Measurements from ENCODE around the gene SND1. TPM values are rescaled to one million over a fixed set of nuclear protein-coding genes. Genes with fewer than 3 reads are reported as not detected.

The SND1 gene
- total RNA-seq, 1 experiment from 2014 or later: 274 TPM

DNA sequence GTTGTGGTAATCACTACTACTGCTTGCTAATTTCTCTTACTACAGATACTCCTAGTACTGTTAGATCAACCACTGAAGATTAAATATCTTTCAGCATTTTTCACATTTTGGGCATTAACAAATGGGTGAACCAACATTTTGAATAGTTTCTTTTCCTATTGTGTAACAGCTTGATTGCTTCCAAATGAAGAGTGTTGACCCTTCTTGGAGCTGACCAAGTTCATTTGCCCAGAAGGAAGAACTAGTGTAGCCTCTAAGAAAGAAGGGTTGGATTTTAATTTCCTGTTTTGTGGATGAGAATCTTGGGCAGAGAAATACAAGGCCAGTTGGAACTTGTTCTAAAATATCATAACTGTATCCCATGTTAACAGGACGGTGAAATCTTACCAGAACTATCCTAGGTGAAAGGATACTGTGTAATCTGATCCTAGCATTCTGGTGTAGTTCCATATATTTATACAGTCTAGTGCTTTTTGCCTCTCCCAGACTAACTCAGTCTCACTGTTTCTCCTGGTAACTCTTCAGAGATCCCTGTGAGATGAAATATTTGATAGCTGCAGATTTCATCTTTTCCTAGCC, 37.3 kb downstream of the SND1 start:
- no TSS peak for BruUV-seq (replicated peaks)
- peaks cover 7% of the 10 kb centered on the region for H3K4me1 Mint-ChIP-seq (ENCODE audit: low read depth, unreplicated experiment)
- no peak overlapping the region for H3K27ac Mint-ChIP-seq (ENCODE audit: unreplicated experiment)
- Histone ChIP-seq H3K4me1 (peaks cover 8% of the 10 kb centered on the region; the same call in 1 of the 2 replicates), H3K27me3 (replicated peaks; ENCODE audit: control insufficient read depth, insufficient read depth, low read length) (no peaks in the 10 kb centered on the region), H3K36me3 (ENCODE audit: control insufficient read depth, insufficient read depth, low read length) (peaks cover 2% of the 10 kb centered on the region; the same call in 1 of the 2 replicates), H3K4me3 (ENCODE audit: low read depth, low read length) (no peak overlapping the region), H3K9me3 (no peaks in the 10 kb centered on the region)
- H3K36me3 Mint-ChIP-seq (ENCODE audit: insufficient read depth, unreplicated experiment): peaks cover 66% of the 10 kb centered on the region
- ChIA-PET CTCF (no interaction called here), POLR2A (no interaction called here)
- DNase-seq: no peak
- H3K9me3 Mint-ChIP-seq (ENCODE audit: unreplicated experiment): no peaks in the 10 kb centered on the region
- H3K27me3 Mint-ChIP-seq (ENCODE audit: insufficient read depth, unreplicated experiment): no peaks in the 10 kb centered on the region
- no peak for TF ChIP-seq CTCF (IDR thresholded peaks at IDR 0.05; ENCODE audit: insufficient read depth in 1 of 2, low read depth in 1 of 2, low read length in 1 of 2, severe bottlenecking in 1 of 2, unreplicated experiment in 1 of 2)
- H3K4me3 Mint-ChIP-seq (ENCODE audit: unreplicated experiment): no peak overlapping the region
- intact Hi-C loops (cut with micrococcal nuclease; ENCODE audit: unreplicated experiment): no loop called here

- no peaks in the 10 kb centered on the region for H3K4me1 ChIP-seq
- H3K27me3 ChIP-seq (replicated peaks; ENCODE audit: control insufficient read depth, insufficient read depth, low read length): no peaks in the 10 kb centered on the region
- TF ChIP-seq CTCF (IDR thresholded peaks at IDR 0.05; ENCODE audit: insufficient read depth in 1 of 2, low read depth in 1 of 2, low read length in 1 of 2, severe bottlenecking in 1 of 2, unreplicated experiment in 1 of 2): no peak
- H3K4me3 Mint-ChIP-seq (ENCODE audit: unreplicated experiment): no peak overlapping the region
- H3K4me1 Mint-ChIP-seq (ENCODE audit: low read depth, unreplicated experiment): no peaks in the 10 kb centered on the region
- no peaks in the 10 kb centered on the region for H3K9me3 ChIP-seq
- no TSS peak for BruUV-seq (replicated peaks)
- no peak for DNase-seq
- H3K27me3 Mint-ChIP-seq (ENCODE audit: insufficient read depth, unreplicated experiment): no peaks in the 10 kb centered on the region
- no peak overlapping the region for H3K27ac Mint-ChIP-seq (ENCODE audit: unreplicated experiment)
- H3K4me3 ChIP-seq (ENCODE audit: low read depth, low read length): no peak overlapping the region
- intact Hi-C loops (cut with micrococcal nuclease; ENCODE audit: unreplicated experiment): no loop called here
- ChIA-PET CTCF (no interaction called here), POLR2A (no interaction called here)
- H3K36me3 ChIP-seq (ENCODE audit: control insufficient read depth, insufficient read depth, low read length): peaks cover 4% of the 10 kb centered on the region; the same call in 1 of the 2 replicates
- H3K9me3 Mint-ChIP-seq (ENCODE audit: unreplicated experiment): no peaks in the 10 kb centered on the region
- H3K36me3 Mint-ChIP-seq (ENCODE audit: insufficient read depth, unreplicated experiment): peaks cover 69% of the 10 kb centered on the region
Measured at GRCh38 chr7:127690337-127690736, 38.3 kb downstream of the SND1 start.

DNA sequence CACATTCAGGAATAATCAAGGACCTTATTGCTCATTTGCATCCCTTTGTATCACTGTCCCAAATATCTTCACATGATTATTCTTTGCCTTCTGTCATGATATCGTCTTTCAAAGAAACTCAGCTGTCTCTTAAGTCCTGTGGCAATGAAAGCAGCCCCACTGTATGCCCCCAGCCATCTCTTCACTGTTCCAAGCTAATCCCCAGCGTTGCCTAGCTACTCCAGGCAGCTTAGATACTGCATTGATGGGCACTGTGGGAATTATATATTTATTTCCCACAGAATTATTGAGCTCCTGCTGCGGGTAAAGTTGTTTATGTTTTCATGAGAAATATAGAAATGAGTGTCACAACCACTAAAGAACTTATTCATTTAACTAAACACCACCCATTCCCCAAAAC, 38.8 kb downstream of the SND1 start:
- no peaks in the 10 kb centered on the region for H3K27me3 Mint-ChIP-seq (ENCODE audit: insufficient read depth, unreplicated experiment)
- no peak overlapping the region for H3K4me3 Mint-ChIP-seq (ENCODE audit: unreplicated experiment)
- Histone ChIP-seq H3K27me3 (replicated peaks; ENCODE audit: control insufficient read depth, insufficient read depth, low read length) (no peaks in the 10 kb centered on the region), H3K4me1 (no peaks in the 10 kb centered on the region), H3K9me3 (no peaks in the 10 kb centered on the region), H3K4me3 (ENCODE audit: low read depth, low read length) (no peak overlapping the region), H3K36me3 (ENCODE audit: control insufficient read depth, insufficient read depth, low read length) (peaks cover 4% of the 10 kb centered on the region; the same call in 1 of the 2 replicates)
- no peak for TF ChIP-seq CTCF (IDR thresholded peaks at IDR 0.05; ENCODE audit: insufficient read depth in 1 of 2, low read depth in 1 of 2, low read length in 1 of 2, severe bottlenecking in 1 of 2, unreplicated experiment in 1 of 2)
- CTCF ChIA-PET: no interaction called here
- no peaks in the 10 kb centered on the region for H3K9me3 Mint-ChIP-seq (ENCODE audit: unreplicated experiment)
- POLR2A ChIA-PET: no interaction called here
- no peaks in the 10 kb centered on the region for H3K4me1 Mint-ChIP-seq (ENCODE audit: low read depth, unreplicated experiment)
- DNase-seq: no peak
- no TSS peak for BruUV-seq (replicated peaks)
- peaks cover 74% of the 10 kb centered on the region for H3K36me3 Mint-ChIP-seq (ENCODE audit: insufficient read depth, unreplicated experiment)
- no peak overlapping the region for H3K27ac Mint-ChIP-seq (ENCODE audit: unreplicated experiment)
- intact Hi-C loops (cut with micrococcal nuclease; ENCODE audit: unreplicated experiment): no loop called here
